Activated CD8-positive, alpha-beta memory T cell treated with anti-CD3 and anti-CD28 coated beads for 24 hours (primary cell): ENCODE measurements around the gene SPATA24.

ENCODE experiments used
- DNase-seq: peaks from one replicate; pipeline ENCODE4 v3.0.0-alpha.2; 2020

SPATA24 gene

GRCh38 chr5:139403787-139404483 lies at the start of gene SPATA24:
TSS of gene SPATA24 (minus strand) at chr5:139404089. CDS start at chr5:139404060, 29 bp downstream.
- DNase-seq, result peak; percentile 99

GRCh38 chr5:139451878-139452660 lies 48.2 kb upstream of the SPATA24 start:
- DNase-seq, result peak; percentile 54

GRCh38 chr5:139451176-139451575 lies 47.3 kb upstream of the SPATA24 start:
- peak; percentile 54 for DNase-seq

- peak; percentile 61 for DNase-seq
These were observed 43.3 kb upstream of the SPATA24 start for GRCh38 chr5:139446956-139447779.

- no peak for DNase-seq
These were observed 41.7 kb upstream of the SPATA24 start for GRCh38 chr5:139445325-139446170.

- peak; percentile 50 for DNase-seq
These were observed 40.1 kb upstream of the SPATA24 start for GRCh38 chr5:139443831-139444453.

- peak; percentile 33 for DNase-seq
These were observed 36.5 kb upstream of the SPATA24 start for GRCh38 chr5:139440416-139440815.

GRCh38 chr5:139439013-139439903 lies 35.4 kb upstream of the SPATA24 start, which contains the start of gene DNAJC18:
TSS of gene DNAJC18 (minus strand) at chr5:139439525. CDS start at chr5:139439445, 80 bp downstream.
- peak; percentile 95 for DNase-seq

- no peak for DNase-seq
These were observed 34.8 kb upstream of the SPATA24 start for GRCh38 chr5:139438707-139439012.

- DNase-seq, result no peak
These were observed 31.8 kb upstream of the SPATA24 start for GRCh38 chr5:139435676-139436075.

GRCh38 chr5:139431706-139432105 lies 27.8 kb upstream of the SPATA24 start:
- no peak for DNase-seq

GRCh38 chr5:139430015-139430414 lies 26.1 kb upstream of the SPATA24 start:
- no peak for DNase-seq

- DNase-seq, result no peak
These were observed 22.5 kb upstream of the SPATA24 start for GRCh38 chr5:139426203-139426885.

GRCh38 chr5:139425497-139425896 lies 21.6 kb upstream of the SPATA24 start:
- DNase-seq, result no peak

GRCh38 chr5:139422307-139422893 lies 18.5 kb upstream of the SPATA24 start:
- no peak for DNase-seq

GRCh38 chr5:139419226-139420192 lies 15.6 kb upstream of the SPATA24 start:
- no peak for DNase-seq

GRCh38 chr5:139418793-139419192 lies 14.9 kb upstream of the SPATA24 start:
- no peak for DNase-seq

- no peak for DNase-seq
These were observed 13.3 kb upstream of the SPATA24 start for GRCh38 chr5:139417214-139417613.

- DNase-seq, result no peak
These were observed 12.8 kb upstream of the SPATA24 start for GRCh38 chr5:139416651-139417050.
